ENCODE data around the gene TRIO.

DNA sequence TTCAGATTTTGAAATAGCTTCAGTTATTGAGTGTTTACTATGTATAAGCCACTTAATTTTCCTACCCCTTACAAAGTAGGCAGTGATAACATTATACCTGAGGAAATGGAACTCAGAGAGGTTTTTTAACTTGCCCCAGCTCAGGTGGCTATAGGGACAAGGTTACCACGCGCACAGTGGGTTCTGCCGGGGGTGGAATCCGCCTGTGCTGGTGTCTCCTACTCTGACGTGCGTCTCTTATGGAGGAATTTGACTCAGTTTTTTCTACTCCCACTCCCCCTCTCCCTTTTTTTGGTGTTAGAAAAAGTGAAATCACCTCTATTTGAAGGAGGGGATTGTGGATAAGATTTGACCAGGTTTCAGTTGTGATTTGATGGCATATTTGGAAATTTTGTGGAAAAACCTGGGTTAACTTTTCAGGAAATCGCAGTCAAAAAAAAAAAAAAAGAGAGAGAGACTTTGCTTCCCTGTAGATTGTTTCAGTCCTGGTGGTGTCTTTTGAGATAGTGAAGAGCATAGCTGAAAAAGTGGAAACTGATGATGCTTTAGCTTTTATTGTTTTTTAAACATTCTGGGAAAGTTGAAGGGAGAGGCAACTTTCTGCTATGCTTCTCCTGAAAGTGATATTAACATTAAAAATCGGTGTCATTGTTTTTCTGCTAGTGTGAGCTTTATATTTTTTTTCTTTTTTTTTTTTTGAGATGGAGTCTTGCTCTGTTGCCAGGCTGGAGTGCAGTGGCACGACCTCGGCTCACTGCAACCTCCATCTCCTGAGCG lies 15.9 kb downstream of the TRIO start:
- TF ChIP-seq SP1 (IDR thresholded peaks at IDR 0.05; ENCODE audit: low read depth) (no peak), CEBPB (IDR thresholded peaks at IDR 0.05; ENCODE audit: low read depth) (no peak), ZNF274 (IDR thresholded peaks at IDR 0.05; ENCODE audit: low read depth, low read length) (no peak), EZH2 (IDR thresholded peaks at IDR 0.05) (no peak), RAD21 (IDR thresholded peaks at IDR 0.05; ENCODE audit: low read depth) (no peak)
- TF ChIP-seq, protein P1, sequence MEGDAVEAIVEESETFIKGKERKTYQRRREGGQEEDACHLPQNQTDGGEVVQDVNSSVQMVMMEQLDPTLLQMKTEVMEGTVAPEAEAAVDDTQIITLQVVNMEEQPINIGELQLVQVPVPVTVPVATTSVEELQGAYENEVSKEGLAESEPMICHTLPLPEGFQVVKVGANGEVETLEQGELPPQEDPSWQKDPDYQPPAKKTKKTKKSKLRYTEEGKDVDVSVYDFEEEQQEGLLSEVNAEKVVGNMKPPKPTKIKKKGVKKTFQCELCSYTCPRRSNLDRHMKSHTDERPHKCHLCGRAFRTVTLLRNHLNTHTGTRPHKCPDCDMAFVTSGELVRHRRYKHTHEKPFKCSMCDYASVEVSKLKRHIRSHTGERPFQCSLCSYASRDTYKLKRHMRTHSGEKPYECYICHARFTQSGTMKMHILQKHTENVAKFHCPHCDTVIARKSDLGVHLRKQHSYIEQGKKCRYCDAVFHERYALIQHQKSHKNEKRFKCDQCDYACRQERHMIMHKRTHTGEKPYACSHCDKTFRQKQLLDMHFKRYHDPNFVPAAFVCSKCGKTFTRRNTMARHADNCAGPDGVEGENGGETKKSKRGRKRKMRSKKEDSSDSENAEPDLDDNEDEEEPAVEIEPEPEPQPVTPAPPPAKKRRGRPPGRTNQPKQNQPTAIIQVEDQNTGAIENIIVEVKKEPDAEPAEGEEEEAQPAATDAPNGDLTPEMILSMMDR (IDR thresholded peaks at IDR 0.05 in 2 of 3, conservative IDR thresholded peaks at IDR 0.05 in 1 of 3; ENCODE audit: borderline replicate concordance in 1 of 3, insufficient read depth in 1 of 3, low read depth in 2 of 3, low read length in 2 of 3) = no peak
- TF ChIP-seq, protein P2, sequence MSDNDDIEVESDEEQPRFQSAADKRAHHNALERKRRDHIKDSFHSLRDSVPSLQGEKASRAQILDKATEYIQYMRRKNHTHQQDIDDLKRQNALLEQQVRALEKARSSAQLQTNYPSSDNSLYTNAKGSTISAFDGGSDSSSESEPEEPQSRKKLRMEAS (IDR thresholded peaks at IDR 0.05) = no peak

Measured in HCT116 (cell line).